Globus pallidus (tissue), 1 donor: ENCODE measurements around the gene PLPP3.

ENCODE experiments used
- DNase-seq: peaks from one replicate; pipeline ENCODE4 v3.0.0-alpha.2; 2015; ENCODE audit warnings: low spot score

Gene PLPP3

DNA sequence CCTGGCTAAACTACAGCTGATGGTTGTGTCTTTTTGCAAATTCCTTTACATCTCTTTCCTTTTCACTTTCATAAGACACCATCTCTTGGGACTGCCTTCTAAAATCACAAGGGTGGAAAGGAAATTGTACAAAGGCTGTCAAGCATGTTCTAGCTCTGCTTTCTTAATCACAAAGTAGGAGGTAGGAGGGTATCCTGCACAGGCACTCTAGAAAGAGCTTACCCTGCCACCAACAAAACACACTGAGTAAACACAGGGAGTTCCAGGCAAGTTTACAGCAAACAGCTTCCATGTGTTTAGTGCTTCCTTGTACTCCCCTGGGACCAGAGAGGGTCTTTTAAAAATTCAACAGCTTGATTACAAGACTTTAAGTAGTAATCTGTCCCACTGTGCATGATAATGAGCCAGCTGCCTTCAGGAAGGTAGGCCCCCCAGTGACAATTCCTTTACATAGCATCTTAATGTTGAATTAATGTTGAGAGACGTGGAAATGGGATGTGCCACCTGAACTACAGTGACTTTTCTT is 2.4 kb downstream of the PLPP3 start:
- peak; percentile 70 for DNase-seq

- no peak for DNase-seq
Measured at GRCh38 chr1:56575865-56576264, 3.5 kb downstream of the PLPP3 start.

DNA sequence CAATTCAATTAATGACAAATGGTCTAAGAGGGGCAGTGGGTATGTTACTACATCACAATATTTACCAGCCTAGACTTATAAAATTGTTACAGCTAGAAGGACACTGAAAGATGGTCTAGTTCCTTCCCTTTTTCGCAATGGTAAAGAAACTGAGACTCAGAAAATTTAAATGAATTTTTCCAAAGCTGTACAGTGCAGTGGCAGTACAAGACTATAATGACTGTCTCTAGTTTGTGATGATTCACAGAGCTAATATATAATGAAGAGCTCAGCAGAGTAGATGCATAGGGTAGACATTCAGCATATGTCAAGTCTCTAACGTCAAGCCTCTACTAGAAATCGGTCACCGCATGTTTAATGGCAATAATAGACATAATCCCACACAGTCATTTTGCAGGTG is 4.6 kb downstream of the PLPP3 start:
- DNase-seq: no peak

DNA sequence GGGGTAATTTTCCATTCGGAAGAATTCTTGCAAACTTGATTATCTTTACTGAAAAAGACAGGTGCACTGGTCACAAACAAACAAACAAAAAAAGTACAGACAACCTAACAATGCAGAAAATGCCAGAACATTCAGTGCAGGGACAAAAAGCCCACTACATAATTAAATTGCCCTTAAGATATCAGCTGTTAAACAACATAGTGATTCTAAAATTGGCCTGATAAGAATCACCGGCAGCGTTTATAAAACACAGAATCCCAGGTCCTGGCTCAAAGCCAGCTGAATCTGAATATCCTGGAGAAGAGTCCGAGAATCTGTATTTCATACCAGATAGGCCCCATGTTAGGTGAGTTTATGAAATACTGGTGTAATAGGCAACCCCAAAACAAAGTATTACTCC is 6.1 kb downstream of the PLPP3 start:
- no peak for DNase-seq

DNA sequence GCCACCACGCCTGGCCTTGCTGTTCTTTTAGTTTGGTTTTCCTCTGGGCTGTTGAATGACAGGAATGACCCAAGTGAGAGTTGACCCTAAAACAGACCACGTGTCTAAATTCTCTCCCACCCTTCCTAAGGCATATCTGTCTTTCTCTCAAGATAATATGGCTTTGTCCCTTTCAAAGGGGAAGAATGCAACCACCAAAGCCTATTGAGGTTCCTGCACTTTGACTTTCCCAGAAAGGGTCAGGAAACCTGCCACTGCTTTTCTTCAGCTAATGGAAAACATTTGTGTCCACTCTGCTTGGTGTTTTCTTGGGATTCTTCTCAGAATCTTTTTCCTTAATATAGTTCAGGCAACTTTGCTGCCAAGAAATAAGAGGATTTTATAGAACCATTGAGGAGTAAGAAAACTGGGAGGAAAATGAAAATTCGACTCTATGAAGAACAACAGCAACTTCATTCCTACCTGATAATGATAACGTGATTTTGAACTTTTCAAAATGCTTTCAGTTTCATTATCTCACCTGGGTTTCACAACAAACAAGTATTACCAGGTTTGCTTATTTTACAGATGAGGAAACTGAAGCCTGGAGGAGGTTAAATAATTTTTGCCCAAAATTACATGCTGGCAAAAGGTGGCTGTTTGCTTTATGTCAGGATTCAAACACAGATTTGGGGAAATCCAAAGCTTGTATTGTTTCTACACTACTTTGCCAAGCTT is 6.9 kb downstream of the PLPP3 start:
- DNase-seq: no peak

DNA sequence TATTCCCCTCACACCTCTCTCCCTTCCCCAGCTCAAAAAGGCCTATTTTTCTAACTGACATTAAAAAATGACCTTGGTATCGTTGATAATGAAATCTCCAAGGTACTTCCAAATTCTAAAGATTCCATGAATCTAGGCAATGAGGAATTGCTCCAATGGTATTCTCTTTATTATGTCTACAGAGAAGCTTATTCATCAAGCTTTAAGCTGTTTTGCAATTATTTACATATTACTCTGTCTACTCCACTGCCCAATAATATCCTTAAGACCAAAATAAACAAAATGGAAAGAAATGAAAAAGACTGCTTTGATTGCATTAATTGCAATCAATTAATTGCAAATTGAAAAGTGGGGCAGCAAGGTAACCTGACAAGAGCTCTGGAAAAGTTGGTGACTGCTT is 7.9 kb downstream of the PLPP3 start:
- no peak for DNase-seq

GRCh38 chr1:56570924-56571372 is 8.4 kb downstream of the PLPP3 start:
- DNase-seq: no peak

- no peak for DNase-seq
Measured at GRCh38 chr1:56569661-56570060, 9.7 kb downstream of the PLPP3 start.

DNA sequence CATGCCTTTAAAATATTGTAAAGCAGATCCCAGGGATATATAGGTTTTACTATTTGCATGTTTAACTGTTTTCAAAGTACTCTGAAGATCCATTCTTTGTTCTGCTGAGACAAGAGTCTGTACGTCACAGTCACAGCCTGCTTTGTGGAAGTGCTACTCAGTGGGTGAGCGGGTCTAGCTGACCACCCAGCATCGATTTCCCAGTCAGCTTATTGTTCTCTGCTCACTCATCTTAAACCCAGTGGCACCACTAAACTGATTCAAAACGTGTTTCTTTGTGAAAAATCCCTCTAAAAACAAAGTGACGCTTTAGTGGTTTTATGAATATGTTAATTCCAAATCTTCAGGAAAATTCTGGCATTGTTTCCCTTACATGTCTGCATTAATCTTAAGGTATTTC is 12.4 kb downstream of the PLPP3 start:
- no peak for DNase-seq

DNA sequence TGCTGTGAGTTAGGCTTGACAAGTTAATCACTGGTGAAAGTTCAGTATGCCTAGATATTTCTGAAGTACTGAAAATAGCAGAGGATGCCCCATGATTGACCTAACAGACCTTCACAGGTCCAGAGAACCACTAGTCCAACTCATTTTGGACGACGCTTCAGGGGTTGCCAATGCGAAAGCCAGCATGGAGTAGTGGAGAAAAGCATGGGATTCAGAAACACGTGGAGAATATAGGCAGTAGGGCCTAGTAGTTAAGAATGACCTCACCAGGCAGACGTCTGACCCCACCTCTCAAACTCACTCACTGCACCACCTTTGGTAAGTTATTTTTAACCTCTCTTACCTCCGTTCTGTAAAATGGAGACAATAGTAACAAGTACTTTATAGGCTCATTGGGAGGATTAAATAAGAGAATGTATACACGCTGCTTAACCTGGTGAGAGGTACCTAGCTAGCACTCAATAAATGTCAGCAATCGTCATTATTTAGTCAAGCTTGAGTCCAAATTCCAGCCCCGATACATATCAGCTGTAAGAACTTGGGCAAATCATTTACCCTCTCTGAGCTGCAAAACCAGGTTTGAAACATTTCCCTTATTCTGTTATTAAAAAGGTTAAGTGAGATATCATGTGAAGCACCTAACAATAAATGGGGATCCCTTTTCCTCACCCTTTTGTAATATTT is 13.2 kb downstream of the PLPP3 start:
- DNase-seq: no peak

- no peak for DNase-seq
Measured at GRCh38 chr1:56564615-56565014, 14.7 kb downstream of the PLPP3 start.

DNA sequence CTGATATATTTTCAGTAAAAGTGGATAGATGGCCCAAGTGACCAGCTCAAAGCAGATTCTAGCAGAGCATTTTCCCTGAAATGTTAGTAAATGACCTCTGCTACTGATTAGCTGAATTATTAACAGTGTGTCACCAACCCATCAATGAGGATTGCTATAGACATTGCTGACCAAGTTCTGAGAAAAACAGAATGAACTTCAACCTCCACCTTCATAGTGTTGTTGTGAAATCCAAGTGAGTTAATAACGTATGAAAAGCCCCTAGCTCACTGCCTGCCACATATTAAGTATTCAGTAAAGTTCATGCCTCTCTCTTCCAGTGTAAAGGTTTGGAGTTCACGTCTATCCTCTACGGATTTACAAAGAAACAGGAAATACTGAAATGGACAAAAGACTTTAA is 15.8 kb downstream of the PLPP3 start:
- DNase-seq: no peak

GRCh38 chr1:56562891-56563452 is 16.4 kb downstream of the PLPP3 start:
- DNase-seq: no peak

GRCh38 chr1:56561227-56562019 is 17.9 kb downstream of the PLPP3 start:
- no peak for DNase-seq

DNA sequence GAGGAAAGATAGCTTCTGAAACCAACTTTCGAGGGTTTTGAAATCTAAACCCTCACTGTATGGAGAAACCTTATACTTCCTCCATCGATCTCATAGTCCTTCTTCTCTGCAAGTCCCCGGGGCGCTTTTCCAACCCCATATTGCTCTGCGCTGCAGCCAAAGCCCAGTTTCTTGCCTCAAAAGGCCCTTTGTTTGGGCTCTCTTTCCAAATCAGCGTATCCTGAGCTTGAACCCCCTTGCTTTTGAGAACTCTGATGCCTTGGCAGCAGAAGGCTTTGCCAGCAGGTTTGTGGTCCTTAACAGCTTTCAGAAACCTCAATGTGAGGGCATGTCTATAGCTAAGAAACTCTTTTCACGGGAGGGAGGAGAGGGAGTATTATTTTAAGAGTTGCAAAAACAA is 21.6 kb downstream of the PLPP3 start:
- DNase-seq: peak; percentile 91

DNA sequence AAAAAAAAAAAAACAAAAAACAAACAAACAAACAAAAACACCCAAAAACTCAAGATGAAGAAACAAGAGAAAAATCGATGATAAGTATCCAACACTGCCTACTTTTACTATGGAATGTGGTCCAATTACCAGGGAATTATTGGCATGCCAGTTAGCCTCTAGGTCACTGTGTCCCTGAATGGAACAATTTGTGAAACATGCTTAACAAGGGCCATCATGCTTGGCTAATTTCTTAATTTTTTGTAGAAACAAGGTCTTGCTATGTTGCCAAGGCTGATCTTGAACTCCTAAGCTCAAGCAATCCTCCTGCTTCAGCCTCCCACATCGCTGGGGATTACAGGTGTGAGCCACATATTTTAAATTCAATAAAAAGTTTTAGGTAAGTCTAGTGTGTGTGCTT is 23.9 kb downstream of the PLPP3 start:
- no peak for DNase-seq

- no peak for DNase-seq
Measured at GRCh38 chr1:56553046-56553445, 26.3 kb downstream of the PLPP3 start.

DNA sequence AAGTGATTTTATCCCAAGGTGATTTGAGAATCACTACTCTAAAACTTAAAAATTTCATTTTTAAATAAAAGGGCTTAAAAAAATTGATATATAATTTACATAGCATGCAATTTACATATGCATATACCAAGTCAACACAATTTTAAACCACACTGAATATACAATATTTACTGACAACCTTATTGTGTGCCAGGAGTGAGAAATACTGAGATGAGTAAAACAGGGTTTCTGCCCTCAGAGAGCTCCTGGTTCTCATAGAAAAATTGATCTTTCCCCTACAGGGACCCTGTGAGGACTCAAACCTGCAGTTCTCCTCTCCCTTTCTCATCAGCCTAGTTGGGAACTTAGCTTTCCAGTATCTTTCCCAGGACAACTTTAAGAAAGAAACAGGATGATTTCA is 27.0 kb downstream of the PLPP3 start:
- DNase-seq: no peak

- peak; percentile 77 for DNase-seq
Measured at GRCh38 chr1:56551691-56552090, 27.7 kb downstream of the PLPP3 start.

- DNase-seq: no peak
Measured at GRCh38 chr1:56550859-56551188, 28.5 kb downstream of the PLPP3 start.

- peak; percentile 62 for DNase-seq
Measured at GRCh38 chr1:56550138-56550858, 29.1 kb downstream of the PLPP3 start.

DNA sequence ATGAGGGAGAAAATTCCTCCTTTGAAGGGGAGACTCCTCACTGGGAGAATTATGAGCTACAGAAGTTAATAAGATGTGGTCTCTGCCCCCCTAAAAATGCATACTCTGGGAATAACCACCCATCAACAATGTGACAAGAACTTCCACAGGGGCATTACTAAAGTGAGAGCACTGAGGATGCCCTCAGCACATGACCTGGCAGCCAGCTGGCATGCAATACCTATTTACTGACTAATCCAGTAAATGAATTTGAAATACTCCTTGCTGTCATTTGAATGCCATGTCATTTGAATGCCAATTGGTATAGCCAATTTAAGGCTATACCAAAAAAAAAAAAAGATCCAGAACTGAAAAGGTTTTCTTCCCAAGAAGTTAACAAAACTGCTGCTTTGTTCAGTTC is 30.8 kb downstream of the PLPP3 start:
- no peak for DNase-seq
